Mammary epithelial cell (primary cell): Measurements from ENCODE around the gene ARHGEF3.

ENCODE experiments used
- CTCF ChIP-seq, 2 donors: IDR thresholded peaks in 1 of 2; conservative IDR thresholded peaks in 1 of 2; 2 replicates each; pipeline ENCODE4 v1.5.1; 2011 to 2012; ENCODE audit warnings: inconsistent platforms in 2 of 2, low read length in 2 of 2, mild to moderate bottlenecking in 2 of 2, control low read depth in 1 of 2, low read depth in 1 of 2; ENCODE audit not compliant: insufficient read depth in 1 of 2; ENCODE audit errors: extremely low read depth in 1 of 2
- EZH2 ChIP-seq: IDR thresholded peaks from 2 replicates; pipeline ENCODE4 v1.6.1; 2012; ENCODE audit warnings: low read length, inconsistent platforms, borderline replicate concordance

GRCh38 chr3:56792193-56792592 is 9.6 kb downstream of the ARHGEF3 start:
- TF ChIP-seq CTCF (conservative IDR thresholded peaks at IDR 0.05 in 1 of 2, IDR thresholded peaks at IDR 0.05 in 1 of 2; ENCODE audit: extremely low read depth in 1 of 2, insufficient read depth in 1 of 2, low read depth in 1 of 2, low read length in 2 of 2) = no peak
- no peak for TF ChIP-seq EZH2
